Measurements from ENCODE around the gene EIF4E1B.

DNA sequence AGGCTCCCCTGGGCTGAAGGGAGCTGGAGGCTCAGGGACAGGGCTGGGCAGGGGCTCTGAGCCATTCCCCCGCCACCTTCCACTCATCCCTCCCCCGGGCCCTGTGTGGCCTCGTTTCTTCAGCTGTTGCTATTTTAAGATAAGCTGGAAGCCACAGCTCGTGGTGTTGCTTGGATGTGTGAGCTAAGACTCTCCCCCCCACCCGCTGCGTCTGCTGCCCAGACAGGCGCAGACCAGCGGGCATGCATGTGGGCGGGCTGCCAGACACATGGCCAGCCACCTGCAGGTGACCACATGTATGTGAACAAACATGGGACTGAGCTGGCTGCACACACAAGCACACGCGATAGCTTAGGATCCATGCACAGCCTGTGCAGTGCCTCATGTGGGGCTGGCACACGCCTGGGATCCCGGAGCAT lies 8.8 kb upstream of the EIF4E1B start:
- TF ChIP-seq, protein P1, sequence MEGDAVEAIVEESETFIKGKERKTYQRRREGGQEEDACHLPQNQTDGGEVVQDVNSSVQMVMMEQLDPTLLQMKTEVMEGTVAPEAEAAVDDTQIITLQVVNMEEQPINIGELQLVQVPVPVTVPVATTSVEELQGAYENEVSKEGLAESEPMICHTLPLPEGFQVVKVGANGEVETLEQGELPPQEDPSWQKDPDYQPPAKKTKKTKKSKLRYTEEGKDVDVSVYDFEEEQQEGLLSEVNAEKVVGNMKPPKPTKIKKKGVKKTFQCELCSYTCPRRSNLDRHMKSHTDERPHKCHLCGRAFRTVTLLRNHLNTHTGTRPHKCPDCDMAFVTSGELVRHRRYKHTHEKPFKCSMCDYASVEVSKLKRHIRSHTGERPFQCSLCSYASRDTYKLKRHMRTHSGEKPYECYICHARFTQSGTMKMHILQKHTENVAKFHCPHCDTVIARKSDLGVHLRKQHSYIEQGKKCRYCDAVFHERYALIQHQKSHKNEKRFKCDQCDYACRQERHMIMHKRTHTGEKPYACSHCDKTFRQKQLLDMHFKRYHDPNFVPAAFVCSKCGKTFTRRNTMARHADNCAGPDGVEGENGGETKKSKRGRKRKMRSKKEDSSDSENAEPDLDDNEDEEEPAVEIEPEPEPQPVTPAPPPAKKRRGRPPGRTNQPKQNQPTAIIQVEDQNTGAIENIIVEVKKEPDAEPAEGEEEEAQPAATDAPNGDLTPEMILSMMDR (IDR thresholded peaks at IDR 0.05), result no peak
- TF ChIP-seq POLR2A (IDR thresholded peaks at IDR 0.05), result no peak

All from breast epithelium (tissue), 3 donors.